Fibroblast of gingiva (primary cell): ENCODE results near the gene CPLANE1.
"Not testable (repeated sequence)": the region's sequence is repeated elsewhere in the genome, so short reads cannot be mapped to it uniquely, and the experiment has no call there.

Experiments used
- DNase-seq: peaks from one replicate; pipeline ENCODE4 v3.0.0-alpha.2; 2011; ENCODE audit warnings: low read depth

The CPLANE1 gene

DNA sequence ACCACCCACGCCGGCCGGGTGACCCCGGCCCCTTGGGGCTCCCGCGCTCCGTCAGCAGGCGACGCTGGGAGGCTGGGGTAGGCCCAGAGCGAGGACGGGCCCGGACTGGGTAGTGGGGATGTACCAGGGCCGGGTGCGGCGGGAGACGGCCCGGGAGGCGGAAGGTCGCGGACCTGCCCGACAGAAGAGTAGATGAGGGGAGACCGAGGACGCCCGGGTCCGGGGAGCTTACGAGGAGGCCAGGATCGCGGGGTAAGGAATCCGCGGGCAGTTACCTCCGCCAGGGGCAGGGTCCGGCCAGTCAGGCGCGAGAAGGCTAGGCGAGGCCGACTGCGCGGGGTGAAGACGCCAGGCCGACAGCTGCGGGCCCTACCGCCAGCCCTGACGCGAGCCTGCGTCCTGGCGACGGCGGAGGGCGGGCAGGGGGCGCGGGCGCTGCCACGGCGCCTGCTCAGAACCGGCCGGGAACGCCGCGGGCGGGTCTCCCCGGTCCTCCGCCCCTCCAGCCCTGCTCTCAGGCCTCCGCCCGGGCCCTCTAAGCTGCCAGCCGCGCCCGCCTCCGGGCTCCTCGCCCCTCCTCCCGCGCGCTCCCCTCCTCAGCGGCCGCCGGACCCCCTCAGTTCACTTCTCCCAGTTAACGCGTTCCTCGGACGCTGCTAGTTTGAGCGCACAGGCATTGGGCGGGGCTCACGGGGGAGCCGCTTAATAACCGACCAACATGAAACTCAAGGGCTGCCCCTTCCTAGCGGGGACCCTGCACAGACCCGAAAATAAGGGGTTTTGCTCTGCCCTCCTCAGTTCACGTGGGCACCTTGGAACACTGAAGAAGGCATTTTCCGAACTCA, at the start of gene CPLANE1:
CPLANE1 (minus strand) TSS at position 407 of the 845 bp plus-strand sequence. CDS start 1,678 bp downstream, outside the sequence.
- DNase-seq = peak; percentile 85

DNA sequence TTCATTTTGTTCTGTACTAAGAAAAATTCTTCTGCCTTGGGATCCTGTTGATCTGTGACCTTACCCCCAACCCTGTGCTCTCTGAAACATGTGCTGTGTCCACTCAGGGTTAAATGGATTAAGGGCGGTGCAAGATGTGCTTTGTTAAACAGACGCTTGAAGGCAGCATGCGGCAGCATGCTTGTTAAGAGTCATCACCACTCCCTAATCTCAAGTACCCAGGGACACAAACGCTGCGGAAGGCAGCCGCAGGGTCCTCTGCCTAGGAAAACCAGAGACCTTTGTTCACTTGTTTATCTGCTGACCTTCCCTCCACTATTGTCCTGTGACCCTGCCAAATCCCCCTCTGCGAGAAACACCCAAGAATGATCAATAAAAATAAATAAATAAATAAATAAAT, 47.1 kb upstream of the CPLANE1 start:
- DNase-seq = not testable (repeated sequence)

DNA sequence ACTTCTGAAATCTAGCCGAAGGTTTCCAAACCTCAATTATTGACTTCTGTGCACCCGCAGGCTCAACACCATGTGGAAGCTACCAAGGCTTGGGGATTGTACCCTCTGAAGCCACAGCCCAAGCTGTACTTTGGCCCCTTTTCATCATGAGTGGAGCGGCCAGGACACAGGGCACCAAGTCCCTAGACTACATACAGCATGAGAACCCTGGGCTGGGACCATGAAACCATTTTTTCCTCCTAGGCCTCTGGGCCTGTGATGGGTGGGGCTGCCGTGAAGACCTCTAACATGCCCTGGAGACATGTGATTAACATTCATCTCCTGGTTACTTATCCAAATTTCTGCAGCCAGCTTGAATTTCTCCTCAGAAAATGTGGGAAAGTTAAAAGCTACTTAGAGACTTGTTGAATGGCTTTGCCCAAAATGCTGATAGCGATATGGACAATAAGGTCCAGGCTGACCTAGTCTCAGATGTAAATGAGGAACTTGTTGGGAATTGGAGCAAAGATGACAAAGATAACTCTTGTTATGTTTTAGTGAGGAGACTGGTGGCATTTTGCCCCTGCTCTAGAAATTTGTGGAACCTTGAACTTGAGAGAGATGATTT, 34.1 kb upstream of the CPLANE1 start:
- no peak for DNase-seq

DNA sequence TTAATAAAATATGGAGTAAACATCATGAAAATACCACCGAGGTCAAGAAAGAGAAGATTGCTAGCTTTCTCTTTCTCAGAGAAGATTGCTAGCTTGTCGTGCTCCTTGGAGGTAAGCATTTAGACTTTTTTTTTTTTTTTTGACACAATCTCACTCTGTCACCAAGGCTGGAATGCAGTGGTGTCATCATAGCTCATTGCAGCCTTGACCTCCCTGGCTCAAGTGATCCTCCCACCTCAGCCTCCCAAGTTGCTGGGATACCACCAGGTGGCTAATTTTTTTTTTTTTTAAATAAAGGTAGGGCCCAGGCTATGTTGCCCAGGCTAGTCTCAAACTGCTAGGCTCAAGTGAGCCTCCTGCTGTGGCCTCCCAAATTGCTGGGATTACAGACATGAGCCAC, 26.3 kb upstream of the CPLANE1 start:
- DNase-seq = no peak

DNA sequence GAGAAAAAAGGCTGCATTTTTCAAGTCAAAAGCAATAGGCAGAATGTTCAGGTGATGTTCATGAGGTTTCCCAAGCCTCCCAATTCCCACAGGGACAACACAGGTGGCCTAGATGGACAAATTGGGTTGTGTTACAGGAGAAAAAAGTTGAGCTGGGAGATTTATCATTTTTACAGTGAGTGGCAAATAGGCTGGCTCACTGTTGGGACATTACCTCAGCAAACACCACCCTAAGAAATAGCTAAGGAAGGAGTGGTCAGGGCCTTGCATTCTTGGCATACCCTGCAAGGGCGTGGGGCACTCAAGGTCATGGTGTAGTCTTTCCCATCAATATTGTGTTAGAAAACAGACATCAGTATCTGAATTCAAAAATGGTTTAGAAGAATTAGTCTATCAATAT, 23.3 kb upstream of the CPLANE1 start:
- peak; percentile 3 for DNase-seq

DNA sequence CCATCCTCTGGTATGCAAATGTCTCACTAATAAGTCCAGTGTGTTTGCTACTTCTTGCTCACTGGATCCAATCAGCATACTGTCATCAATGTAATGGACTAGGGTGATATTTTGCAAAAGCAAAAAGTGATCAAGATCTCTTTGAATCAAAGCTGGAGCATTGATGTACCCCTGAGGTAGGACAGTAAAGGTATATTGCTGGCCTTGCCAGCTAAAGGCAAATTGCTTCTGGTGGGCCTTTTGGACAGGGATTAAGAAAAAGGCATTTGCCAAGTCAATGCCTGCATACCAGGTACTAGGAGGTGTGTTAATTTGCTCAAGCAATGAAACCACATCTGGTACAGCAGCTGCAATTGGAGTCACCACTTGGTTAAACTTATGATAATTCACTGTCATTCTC, 18.9 kb upstream of the CPLANE1 start:
- not testable (repeated sequence) for DNase-seq

DNA sequence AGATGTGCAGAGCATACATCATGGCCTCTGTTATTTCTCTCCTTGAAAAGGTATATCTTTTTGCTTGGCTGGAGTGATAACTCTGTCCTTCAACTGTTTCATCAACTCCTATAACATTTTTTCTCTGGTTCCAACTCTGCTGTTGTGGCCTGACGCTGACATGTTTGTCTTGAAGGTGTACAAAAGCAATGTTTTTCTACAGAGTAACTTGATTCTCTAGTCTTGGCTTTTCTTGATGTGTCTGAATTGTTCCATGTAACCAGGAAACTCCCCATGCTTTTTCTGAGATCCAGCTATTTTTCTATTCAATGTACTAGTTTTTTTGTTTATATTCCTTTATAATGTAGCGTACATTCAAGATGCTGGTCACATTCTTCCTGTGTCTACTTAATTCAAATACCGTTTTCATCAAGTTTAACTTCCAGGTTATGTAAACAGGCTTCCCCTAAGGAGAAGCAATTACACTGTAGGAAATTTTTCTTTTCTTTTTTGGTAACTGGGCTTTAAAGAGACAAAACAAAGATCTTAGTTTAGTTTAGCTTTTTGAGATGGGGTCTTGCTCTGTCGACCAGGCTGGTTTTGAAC, 6.7 kb upstream of the CPLANE1 start:
- DNase-seq = no peak

DNA sequence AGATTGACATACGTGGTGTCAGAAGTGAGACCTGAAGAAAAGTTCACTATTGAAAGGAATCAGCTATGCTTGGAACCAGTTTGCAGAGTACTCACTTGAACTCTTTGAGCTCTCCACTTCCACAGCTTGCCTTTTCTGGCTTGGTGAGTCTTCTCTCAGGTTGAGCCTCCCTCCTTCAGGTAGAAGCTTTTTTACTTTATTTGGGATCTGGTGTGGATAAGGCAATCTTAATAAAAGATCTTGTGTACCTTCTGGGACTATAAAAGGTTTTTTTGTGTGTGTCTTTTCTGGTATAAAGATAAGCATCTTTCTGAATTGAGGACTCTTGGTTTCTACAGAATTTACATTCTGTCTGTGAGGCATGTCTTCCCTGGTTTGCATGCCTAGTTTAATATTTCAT, 5.4 kb upstream of the CPLANE1 start:
- DNase-seq = no peak

DNA sequence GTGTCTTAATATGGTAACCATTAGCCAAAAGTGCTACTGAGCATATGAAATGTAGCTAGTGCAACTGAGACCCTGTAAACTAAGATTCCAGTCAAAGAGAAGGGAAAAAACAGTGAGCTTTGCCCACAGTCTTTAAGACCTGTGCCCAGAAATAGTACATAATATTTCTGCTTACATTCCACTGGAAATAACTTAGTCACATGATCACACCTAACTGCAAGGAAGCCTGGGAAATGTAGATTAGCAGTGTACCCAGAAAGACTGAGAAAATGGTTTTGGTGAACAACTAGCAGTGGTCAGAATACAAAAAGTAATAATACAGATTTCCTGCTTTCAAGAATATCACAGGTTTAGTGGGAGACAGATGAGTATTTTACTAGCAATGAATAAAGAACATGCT, 2.5 kb upstream of the CPLANE1 start:
- DNase-seq = no peak

DNA sequence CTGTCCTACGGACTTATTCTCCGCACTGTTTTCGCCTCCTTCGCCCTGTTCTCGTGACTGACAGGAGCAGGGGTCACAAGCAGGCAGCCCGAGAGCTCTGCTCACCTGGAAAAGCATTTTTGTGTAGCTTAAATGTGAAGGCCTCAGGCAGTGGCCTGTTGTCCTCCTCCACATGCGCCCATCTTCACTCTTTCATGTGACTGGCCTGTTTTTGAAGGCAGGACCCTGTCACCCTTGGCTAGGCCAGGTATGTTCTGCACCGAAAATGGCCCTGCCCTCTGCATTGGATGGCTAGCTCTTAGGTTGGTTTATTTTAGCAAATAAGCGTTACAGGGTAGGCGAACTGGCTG, 614 bp upstream of the CPLANE1 start:
- no peak for DNase-seq

DNA sequence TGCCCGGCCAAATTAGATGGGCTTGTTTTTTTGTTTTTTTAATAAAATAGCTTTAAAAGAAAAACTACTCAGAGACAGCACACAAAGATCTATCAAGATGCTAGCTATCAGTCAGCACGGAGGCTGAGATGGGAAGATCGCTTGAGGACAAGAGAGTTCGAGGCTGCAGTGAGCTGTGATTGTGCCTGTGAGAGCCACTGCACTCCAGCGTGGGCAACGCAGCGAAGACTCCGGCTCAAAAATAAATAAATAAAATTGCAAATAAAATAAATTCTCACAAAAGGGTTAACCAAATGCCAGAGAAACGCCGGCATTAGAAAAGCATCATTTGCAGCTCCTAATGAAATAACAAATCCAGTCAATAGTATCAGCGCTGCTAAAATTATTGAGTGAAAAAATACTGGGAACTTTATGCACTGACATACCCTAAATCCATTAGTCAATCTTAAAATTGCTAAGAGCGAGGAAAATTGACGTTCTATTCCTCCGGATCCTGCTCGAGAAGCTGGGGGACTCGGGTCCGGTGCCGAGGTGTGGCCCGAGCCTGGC, 681 bp downstream of the CPLANE1 start:
- no peak for DNase-seq

DNA sequence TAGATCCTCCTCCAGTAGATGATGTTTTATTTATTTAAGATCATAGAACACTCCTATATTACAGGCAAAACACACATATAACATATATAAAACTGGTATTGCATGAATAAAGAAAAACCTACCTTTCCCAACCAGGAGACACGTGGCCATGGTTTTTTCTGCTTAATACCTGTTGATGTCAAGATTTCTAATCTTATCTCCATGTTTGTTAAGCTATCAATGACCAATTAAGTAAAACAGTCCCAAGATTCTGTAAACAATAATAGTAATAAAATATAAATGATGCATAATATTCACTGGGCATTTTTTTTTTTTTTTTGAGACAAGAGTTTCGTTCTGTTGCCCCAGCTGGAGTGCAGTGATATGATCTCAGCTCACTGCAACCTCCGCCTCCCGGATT, 1.7 kb downstream of the CPLANE1 start:
- no peak for DNase-seq

DNA sequence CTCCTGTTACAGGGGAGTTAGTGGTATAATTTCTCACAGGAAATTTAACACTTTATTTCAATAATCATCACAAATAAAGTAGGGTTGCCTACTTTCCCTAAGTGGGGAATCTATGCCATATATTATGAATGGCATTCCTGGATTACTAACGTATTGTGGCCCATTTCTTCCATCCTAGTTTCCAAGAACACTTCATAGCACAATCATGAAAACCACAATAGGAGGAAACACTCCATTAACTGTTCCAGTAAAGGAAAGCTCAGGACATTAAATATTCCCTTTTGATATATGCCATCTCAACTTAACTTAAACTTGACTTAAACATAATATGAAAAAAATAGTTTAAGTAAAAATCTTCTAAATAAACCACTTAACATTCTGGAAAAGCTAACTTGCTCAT, 2.1 kb downstream of the CPLANE1 start:
- DNase-seq = no peak

DNA sequence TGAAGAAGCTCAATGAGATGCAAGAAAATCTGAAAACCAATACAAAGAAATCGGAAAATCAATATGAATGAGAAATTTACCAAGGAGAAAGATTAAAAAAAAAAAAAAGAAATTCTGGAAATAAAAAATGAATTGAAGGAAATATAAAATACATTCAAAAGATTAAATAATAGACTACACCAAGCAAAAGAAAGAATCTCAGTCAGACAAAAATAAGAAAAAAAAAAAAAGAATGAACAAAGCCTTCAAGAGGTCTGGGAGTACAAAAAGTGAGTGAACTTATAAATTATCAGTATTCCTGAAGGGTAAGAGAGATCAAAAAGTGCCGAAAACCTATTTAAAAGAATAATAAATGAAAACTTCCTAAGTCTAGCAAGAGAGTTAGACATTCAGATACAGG, 14.9 kb downstream of the CPLANE1 start:
- DNase-seq = no peak

DNA sequence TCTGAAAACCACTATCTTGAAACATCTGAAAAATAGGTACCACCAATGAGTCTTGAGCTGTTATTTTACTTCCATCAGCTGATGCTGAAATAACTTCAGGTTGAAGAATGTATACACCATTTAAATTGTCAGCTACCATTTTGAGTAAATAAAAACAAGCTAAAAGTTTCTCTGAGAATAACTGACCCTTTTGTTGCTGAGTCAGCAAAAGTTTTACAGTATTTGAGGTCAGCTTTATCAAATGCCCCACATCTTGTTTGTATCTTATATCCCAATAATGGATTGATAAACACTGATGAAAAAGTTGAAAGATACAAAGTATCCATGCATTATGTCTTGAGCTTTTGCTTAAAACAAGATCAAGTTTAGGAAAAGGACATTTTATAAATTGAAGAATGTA, 22.8 kb downstream of the CPLANE1 start:
- DNase-seq = no peak

DNA sequence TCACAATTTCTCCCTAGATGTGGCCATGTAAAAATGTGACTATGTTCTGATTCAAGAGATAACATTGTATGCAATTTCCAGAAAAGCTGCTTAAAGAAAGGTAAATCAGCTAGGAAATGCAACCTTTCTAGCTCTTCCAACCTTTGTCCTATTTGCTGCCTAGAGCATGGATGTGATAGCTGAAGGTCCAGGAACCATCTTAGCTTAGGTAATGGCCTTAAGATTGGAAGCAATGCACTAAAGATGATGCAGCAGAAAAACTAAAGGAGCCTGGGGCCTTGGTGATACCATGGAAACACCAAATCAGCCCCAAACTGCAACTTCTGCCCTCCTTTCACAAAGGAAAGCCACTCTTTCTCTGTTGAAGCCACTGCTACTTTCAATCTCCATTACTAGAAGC, 27.0 kb downstream of the CPLANE1 start:
- no peak for DNase-seq

DNA sequence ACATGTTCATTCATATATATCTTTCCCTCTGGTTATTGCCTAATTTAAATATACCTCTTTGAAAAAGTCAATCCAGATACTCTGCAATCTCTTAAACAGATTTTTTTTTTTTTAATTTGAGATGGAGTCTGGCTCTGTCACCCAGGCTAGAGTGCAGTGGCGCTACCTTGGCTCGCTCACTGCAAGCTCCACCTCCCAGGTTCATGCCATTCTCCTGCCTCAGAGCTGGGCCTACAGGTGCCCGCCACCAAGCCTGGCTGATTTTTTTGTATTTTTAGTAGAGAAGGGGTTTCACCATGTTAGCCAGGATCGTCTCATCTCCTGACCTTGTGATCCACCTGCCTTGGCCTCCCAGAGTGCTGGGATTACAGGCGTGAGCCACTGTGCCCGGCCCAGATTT, 28.8 kb downstream of the CPLANE1 start:
- not testable (repeated sequence) for DNase-seq

DNA sequence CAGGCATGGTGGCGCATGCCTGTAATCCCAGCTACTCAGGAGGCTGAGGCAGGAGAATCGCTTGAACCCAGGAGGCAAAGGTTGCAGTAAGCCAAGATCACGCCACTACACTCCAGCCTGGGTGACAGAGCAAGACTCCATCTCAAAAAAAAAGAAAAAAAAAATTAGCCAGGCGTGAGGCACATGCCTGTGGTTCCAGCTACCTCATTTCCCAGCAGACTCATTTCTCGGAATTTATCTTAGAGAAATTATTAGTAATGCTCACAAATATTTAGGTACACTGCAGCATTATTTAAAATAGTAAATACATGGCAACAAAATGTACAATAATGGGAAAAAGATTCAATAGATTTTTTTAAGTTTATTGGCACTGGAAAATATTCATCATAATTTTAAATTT, 29.8 kb downstream of the CPLANE1 start:
- DNase-seq = not testable (repeated sequence)

DNA sequence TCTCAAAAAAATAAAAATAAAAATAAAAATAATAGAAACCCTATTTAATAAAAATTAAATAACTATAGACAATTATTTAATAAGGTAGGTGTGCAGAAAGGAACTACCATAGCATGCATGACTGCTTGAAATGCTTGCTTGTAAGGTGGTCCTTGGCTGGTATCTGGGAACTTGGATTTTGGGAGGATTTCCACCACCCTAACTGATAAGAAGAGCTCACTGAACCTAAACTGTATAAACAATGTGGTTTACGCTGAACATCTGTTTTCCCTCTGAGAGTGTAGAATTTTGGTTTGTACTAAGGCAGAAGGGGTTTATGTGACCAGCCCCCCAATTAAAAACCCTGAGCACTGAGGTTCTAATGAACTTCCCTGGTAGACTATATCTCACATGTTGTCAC, 31.2 kb downstream of the CPLANE1 start:
- no peak for DNase-seq

DNA sequence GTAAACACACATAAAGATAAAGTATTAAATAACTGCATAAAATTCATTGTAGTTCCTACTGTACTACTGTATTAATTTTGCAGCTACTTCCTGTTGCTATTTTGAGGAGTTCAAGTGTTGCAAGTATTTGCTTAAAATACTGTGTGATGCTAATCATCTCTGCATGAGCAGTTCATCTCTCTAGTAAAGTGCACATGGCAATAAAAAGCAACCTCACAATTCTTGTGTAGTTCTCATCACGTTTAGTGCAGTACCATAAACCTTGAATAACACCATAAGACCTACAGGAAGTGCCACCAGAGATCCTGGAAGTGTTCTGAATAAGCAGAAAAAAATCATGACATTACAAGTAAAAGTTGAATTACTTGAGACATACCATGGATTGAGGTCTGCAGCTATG, 34.6 kb downstream of the CPLANE1 start:
- DNase-seq = no peak

DNA sequence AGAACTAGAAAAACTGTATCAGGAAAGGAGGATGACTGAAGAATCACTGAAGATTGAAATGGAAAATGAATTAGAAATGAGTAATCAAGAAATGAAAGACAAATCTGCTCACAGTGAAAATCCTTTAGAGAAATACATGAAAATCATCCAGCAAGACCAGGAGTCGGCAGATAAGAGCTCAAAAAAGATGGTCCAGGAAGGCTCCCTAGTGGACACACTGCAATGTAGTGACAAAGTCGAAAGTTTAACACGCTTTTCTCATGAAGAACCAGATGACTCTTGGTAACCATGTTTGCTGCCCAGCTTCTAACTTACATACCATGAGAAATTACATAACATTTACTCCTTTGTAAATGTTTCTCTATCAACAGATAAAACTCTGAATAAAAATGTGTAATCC, 37.1 kb downstream of the CPLANE1 start:
- DNase-seq = no peak

DNA sequence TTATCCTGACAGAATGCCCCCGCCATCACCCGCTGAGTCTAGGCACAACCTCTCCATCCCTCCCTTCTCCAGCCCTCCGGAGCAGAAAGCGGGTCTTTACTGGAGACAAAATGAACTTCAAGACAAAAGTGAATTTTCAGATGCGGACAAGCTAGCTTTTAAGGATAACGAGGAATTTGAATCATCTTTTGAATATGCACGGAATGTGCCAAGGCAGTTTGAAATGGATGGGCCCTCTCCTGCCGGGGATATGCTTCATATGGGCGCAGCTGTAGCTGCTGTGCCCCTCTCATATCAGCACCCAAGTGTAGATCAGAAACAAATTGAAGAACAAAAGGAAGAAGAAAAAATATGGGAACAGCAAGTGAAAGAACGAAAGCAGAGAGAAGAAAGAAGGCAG, 37.5 kb downstream of the CPLANE1 start:
- DNase-seq = no peak
